ENCODE data around the gene DPPA2.

GRCh38 chr3:109355625-109356441 is 39.5 kb upstream of the DPPA2 start:
- TF ChIP-seq CTCF (conservative IDR thresholded peaks at IDR 0.05), result no peak
- TF ChIP-seq ZFX (IDR thresholded peaks at IDR 0.05), result no peak
